Activated CD4-positive, alpha-beta T cell treated with anti-CD3 and anti-CD28 coated beads, Interleukin-2, amount 10 ng/mL, durations not matched to agents 7 days and 5 days (primary cell): ENCODE results near the gene KLF16. TPM values are rescaled to one million over a fixed set of nuclear protein-coding genes. Genes with fewer than 3 reads are reported as not detected.
A peak's percentile ranks its signal among the peaks of the same experiment; 100 is the strongest.

Experiments
- CTCF ChIA-PET: fragments of 350-600 bp; sonication (Branson Sonifier 250); formaldehyde crosslinking; loops from one replicate; lab custom pipeline; 2021; ENCODE audit warnings: antibody characterized with exemption; lab: Charles Lee
- POLR2A ChIA-PET: fragments of 350-600 bp; sonication (Branson Sonifier 250); formaldehyde crosslinking; loops from one replicate; lab custom pipeline; 2021; ENCODE audit warnings: antibody characterized with exemption; lab: Charles Lee
- DNase-seq: peaks from one replicate; pipeline ENCODE4 v3.0.0-alpha.2; 2020
- H3K27ac Mint-ChIP-seq: one replicate; pipeline ENCODE4 v1.8.0; 2021; ENCODE audit warnings: mild to moderate bottlenecking, moderate library complexity, mixed read lengths
- H3K27me3 Mint-ChIP-seq: one replicate; pipeline ENCODE4 v1.8.0; 2021; ENCODE audit warnings: mixed read lengths
- H3K36me3 Mint-ChIP-seq: one replicate; pipeline ENCODE4 v1.8.0; 2021; ENCODE audit warnings: low read depth, mixed read lengths
- H3K4me1 Mint-ChIP-seq: one replicate; pipeline ENCODE4 v1.8.0; 2021; ENCODE audit warnings: mixed read lengths
- H3K4me3 Mint-ChIP-seq: one replicate; pipeline ENCODE4 v1.8.0; 2021; ENCODE audit warnings: mild to moderate bottlenecking, moderate library complexity, mixed read lengths
- H3K9me3 Mint-ChIP-seq: one replicate; pipeline ENCODE4 v1.8.0; 2021; ENCODE audit warnings: mixed read lengths
- total RNA-seq, 2 experiments: library from RNA; stranded (reverse); gene quantifications; one replicate each; pipeline ENCODE4 v1.2.3, GENCODE V29; 2021

The KLF16 gene
- total RNA-seq, result 10 to 100 TPM; 24.0 to 25.5 TPM

DNA sequence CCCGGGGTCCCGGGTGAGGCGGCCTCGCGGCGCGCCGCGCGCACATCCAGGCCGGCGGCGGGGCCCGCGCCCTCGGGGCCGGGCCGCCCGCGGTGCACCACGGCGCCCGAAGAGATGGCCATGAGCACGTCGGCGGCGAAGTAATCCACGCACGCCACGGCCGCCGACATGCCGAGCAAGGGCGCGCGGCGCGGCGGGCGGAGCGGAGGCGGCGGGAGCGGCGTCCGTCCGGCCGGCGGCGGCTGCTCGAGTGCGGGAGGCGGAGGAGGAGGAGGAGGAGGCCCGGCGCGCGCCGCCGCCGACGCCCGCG lies at the start of gene KLF16:
TSS of gene KLF16 (minus strand) at position 252 of the 310 bp plus-strand sequence. CDS start at position 170, 82 bp downstream.
- ChIA-PET CTCF (no interaction called here), POLR2A (no interaction called here)
- Mint-ChIP-seq H3K27ac (peak within 1 kb of the TSS; percentile 95), H3K9me3 (no peaks in the 10 kb centered on the region), H3K27me3 (no peaks in the 10 kb centered on the region), H3K4me1 (peaks cover 55% of the 10 kb centered on the region), H3K36me3 (peaks cover 5% of the 10 kb centered on the region), H3K4me3 (peak within 1 kb of the TSS; percentile 94)
- no peak for DNase-seq

GRCh38 chr19:1912760-1913505 lies 49.6 kb upstream of the KLF16 start:
- Mint-ChIP-seq H3K4me1 (peaks cover 19% of the 10 kb centered on the region), H3K27ac (no peak overlapping the region), H3K36me3 (peaks cover 8% of the 10 kb centered on the region), H3K27me3 (no peaks in the 10 kb centered on the region), H3K9me3 (no peaks in the 10 kb centered on the region), H3K4me3 (no peak overlapping the region)
- ChIA-PET CTCF (no interaction called here), POLR2A (no interaction called here)
- DNase-seq, result no peak

DNA sequence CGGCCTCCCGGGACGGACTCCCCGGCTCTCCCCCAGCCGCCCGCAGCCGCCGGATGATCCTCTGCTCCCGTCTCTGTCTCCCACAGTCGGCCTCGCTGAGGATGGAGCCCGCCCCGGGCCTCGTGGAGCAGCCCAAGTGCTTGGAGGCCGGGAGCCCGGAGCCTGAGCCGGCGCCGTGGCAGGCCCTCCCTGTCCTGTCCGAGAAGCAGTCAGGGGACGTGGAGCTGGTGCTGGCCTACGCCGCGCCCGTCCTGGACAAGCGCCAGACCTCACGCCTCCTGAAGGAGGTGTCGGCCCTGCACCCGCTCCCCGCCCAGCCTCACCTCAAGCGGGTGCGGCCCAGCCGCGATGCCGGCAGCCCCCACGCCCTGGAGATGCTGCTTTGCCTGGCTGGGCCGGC lies 48.6 kb upstream of the KLF16 start:
- Mint-ChIP-seq H3K27me3 (no peaks in the 10 kb centered on the region), H3K9me3 (no peaks in the 10 kb centered on the region), H3K36me3 (peaks cover 10% of the 10 kb centered on the region), H3K27ac (no peak overlapping the region), H3K4me1 (peaks cover 21% of the 10 kb centered on the region), H3K4me3 (no peak overlapping the region)
- ChIA-PET POLR2A (no interaction called here), CTCF (no interaction called here)
- DNase-seq, result no peak

- Mint-ChIP-seq H3K4me3 (no peak overlapping the region), H3K27ac (peak overlapping the region; percentile 72), H3K36me3 (peaks cover 10% of the 10 kb centered on the region), H3K27me3 (no peaks in the 10 kb centered on the region), H3K9me3 (no peaks in the 10 kb centered on the region), H3K4me1 (peaks cover 24% of the 10 kb centered on the region)
- POLR2A ChIA-PET, result no interaction called here
- CTCF ChIA-PET, result interaction anchor here (1.1 kb wide), 1 partner anchor 121 kb away, joined by 7 read pairs; no protein-coding TSS in a partner anchor
- DNase-seq, result no peak
Measured at GRCh38 chr19:1911098-1911497, 47.7 kb upstream of the KLF16 start.

DNA sequence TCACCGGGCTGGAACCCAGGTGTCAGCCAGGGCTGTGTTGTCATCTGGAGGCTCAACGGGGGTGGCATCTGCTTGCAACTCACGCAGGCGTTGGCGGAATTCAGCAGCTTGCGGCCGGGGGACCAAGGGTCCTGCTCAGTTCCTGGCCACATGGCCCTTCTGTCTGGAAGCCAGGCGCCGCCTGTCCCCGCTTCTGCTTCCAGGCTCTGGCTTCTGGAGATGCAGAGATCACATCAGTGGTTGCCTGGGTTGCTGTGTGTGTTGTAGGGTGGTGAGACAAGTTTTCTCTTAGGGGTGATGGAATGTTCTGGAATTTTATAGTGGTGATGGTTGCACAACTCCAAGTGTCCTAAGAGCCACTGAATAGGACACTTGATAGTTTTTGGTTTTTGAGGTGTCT lies 46.8 kb upstream of the KLF16 start:
- no peaks in the 10 kb centered on the region for H3K9me3 Mint-ChIP-seq
- peaks cover 29% of the 10 kb centered on the region for H3K4me1 Mint-ChIP-seq
- no peak for DNase-seq
- peak overlapping the region; percentile 58 for H3K27ac Mint-ChIP-seq
- peaks cover 14% of the 10 kb centered on the region for H3K36me3 Mint-ChIP-seq
- CTCF ChIA-PET, result interaction anchor here (1.1 to 1.7 kb wide), 2 partner anchors 13 to 122 kb away, joined by 7 read pairs; no protein-coding TSS in a partner anchor
- POLR2A ChIA-PET, result no interaction called here
- H3K27me3 Mint-ChIP-seq, result no peaks in the 10 kb centered on the region
- no peak overlapping the region for H3K4me3 Mint-ChIP-seq

DNA sequence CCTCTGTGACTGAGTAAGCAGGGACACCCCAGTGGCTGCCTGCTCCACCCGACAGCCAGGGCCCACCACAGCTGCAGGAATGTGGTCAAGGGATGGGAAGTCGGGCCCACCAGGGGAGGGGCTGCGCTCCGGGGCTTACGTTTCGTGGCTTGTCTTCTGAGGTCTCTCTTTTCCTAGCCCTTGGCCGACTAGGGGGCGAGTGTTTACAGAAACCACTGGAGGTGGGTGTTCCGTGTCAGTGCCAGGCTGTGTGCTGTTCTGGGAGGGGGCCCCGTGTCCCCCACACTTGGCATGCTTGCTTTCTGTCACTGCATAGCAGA lies 46.3 kb upstream of the KLF16 start:
- POLR2A ChIA-PET, result no interaction called here
- DNase-seq, result no peak
- Mint-ChIP-seq H3K4me3 (no peak overlapping the region), H3K27me3 (no peaks in the 10 kb centered on the region), H3K9me3 (no peaks in the 10 kb centered on the region), H3K36me3 (peaks cover 14% of the 10 kb centered on the region), H3K27ac (peak overlapping the region; percentile 9), H3K4me1 (peaks cover 31% of the 10 kb centered on the region)
- CTCF ChIA-PET, result interaction anchor here (1.7 kb wide), 1 partner anchor 12 kb away, joined by 7 read pairs; no protein-coding TSS in a partner anchor

DNA sequence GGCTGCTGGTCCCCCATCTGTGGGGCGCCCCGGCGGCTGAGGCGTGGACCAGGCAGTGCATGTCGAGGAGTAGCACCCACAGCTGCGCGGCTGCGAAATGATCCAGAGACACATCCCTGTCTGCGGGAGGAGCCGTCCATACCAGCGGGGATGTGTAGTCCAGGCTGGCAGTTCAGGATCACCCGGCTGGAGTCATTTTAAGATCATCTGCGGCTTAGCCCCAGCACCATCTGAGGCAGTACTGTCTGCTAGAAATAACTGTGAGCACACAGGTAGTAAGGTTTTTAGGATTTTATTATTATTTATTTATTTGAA lies 44.9 kb upstream of the KLF16 start:
- Mint-ChIP-seq H3K27me3 (no peaks in the 10 kb centered on the region), H3K9me3 (no peaks in the 10 kb centered on the region), H3K27ac (no peak overlapping the region), H3K36me3 (peaks cover 13% of the 10 kb centered on the region), H3K4me1 (peaks cover 44% of the 10 kb centered on the region), H3K4me3 (no peak overlapping the region)
- no peak for DNase-seq
- POLR2A ChIA-PET, result no interaction called here
- CTCF ChIA-PET, result interaction anchor here (1.2 to 1.7 kb wide), 2 partner anchors 11 kb away, joined by 4 to 7 read pairs; no protein-coding TSS in a partner anchor

GRCh38 chr19:1907563-1908363 lies 44.4 kb upstream of the KLF16 start:
- Mint-ChIP-seq H3K27me3 (no peaks in the 10 kb centered on the region), H3K4me3 (no peak overlapping the region), H3K27ac (no peak overlapping the region), H3K36me3 (peaks cover 9% of the 10 kb centered on the region), H3K4me1 (peaks cover 49% of the 10 kb centered on the region), H3K9me3 (no peaks in the 10 kb centered on the region)
- ChIA-PET CTCF (interaction anchor here (1.0 kb wide), 1 partner anchor 13 kb away, joined by 3 read pairs; no protein-coding TSS in a partner anchor), POLR2A (no interaction called here)
- DNase-seq, result no peak

GRCh38 chr19:1906985-1907562 lies 43.7 kb upstream of the KLF16 start:
- H3K27me3 Mint-ChIP-seq, result no peaks in the 10 kb centered on the region
- CTCF ChIA-PET, result interaction anchor here (1.0 kb wide), 1 partner anchor 14 kb away, joined by 3 read pairs; no protein-coding TSS in a partner anchor
- POLR2A ChIA-PET, result no interaction called here
- H3K36me3 Mint-ChIP-seq, result peaks cover 8% of the 10 kb centered on the region
- no peak for DNase-seq
- peak overlapping the region; percentile 17 for H3K4me3 Mint-ChIP-seq
- H3K27ac Mint-ChIP-seq, result peak overlapping the region; percentile 31
- peaks cover 51% of the 10 kb centered on the region for H3K4me1 Mint-ChIP-seq
- H3K9me3 Mint-ChIP-seq, result no peaks in the 10 kb centered on the region

DNA sequence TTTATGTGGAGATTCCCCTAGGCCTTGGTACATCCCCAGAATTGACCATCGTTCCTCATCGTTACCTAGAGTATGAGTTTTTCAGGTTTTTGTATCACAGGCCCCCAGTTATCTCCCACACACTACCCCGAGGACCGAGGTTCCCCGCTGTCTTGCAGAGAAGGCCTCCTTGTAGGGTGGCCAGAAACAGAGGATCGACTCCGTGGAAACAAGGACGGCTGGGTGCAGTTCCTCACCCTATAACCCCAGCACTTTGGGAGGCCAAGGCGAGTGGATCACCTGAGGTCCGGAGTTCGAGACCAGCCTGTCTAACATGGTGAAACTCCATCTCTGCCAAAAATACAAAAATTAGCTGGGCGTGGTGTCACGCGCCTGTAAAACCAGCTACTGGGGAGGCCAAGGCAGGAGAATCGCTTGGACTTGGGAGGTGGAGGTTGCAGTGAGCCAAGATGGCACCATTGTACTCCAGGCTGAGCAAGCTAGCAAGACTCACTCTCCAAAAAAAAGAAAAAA lies 42.5 kb upstream of the KLF16 start:
- Mint-ChIP-seq H3K9me3 (no peaks in the 10 kb centered on the region), H3K4me3 (peak overlapping the region; percentile 81), H3K36me3 (peaks cover 8% of the 10 kb centered on the region), H3K27ac (peak overlapping the region; percentile 88), H3K4me1 (peaks cover 53% of the 10 kb centered on the region), H3K27me3 (no peaks in the 10 kb centered on the region)
- POLR2A ChIA-PET, result no interaction called here
- CTCF ChIA-PET, result interaction anchor here (0.6 to 1.5 kb wide), 4 partner anchors 8 to 1369 kb away, joined by 3 to 5 read pairs (median 4); no protein-coding TSS in a partner anchor
- DNase-seq, result no peak

DNA sequence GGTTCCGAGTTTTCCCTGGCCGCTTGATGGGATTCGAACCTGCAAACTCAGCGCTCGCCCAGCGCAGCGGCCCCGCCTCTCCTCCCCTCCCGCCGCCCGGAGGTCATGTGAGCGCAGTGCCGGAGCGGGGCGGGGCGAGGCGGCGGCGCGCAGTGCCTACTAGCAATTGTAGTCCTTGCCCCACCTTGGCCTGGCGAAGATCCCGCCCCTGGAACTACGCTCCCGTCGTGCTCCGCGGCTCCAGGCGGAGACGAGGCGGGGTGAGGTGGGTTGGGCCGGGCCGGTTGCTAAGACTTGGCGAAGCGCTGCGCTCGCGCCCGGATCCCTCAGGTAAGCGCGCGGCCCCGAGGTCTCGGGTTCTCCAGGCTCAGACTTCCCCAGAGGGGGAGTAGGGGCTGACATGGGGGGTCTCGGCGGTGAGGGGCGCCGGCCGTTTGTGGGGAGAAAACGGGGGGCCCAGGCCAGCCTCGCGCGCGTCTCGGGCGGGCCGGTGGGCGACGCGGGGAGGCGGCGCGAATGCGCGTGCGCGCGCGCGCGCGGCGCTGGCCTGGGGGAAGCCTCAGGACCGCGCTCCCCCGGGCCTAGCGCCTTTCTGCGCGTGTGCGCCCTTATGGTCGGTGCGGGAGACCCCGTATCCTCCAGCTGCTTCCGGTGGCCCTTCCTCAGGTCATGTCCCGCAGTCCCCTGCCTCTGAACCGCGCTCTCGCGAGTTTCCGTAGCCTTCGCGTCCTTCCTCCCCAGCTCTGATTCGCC lies 41.9 kb upstream of the KLF16 start, which contains the start of the genes ADAT3 and SCAMP4:
TSS of gene ADAT3 (plus strand) at position 290 of the 753 bp plus-strand sequence. CDS start 6,649 bp downstream, outside the sequence.
TSS of gene SCAMP4 (plus strand) at position 290 of the 753 bp plus-strand sequence. CDS start 9,621 bp downstream, outside the sequence.
- ChIA-PET CTCF (interaction anchor here (0.9 to 1.5 kb wide), 3 partner anchors 8 to 39 kb away, joined by 3 to 5 read pairs (median 4); no protein-coding TSS in a partner anchor), POLR2A (no interaction called here)
- peak within 1 kb of the TSS; percentile 88 for H3K27ac Mint-ChIP-seq
- H3K9me3 Mint-ChIP-seq, result no peaks in the 10 kb centered on the region
- peak within 1 kb of the TSS; percentile 81 for H3K4me3 Mint-ChIP-seq
- peaks cover 7% of the 10 kb centered on the region for H3K36me3 Mint-ChIP-seq
- no peaks in the 10 kb centered on the region for H3K27me3 Mint-ChIP-seq
- H3K4me1 Mint-ChIP-seq, result peaks cover 52% of the 10 kb centered on the region
- DNase-seq, result peak; percentile 99

- H3K4me1 Mint-ChIP-seq, result peaks cover 47% of the 10 kb centered on the region
- POLR2A ChIA-PET, result no interaction called here
- DNase-seq, result no peak
- H3K27ac Mint-ChIP-seq, result peak overlapping the region; percentile 83
- no peaks in the 10 kb centered on the region for H3K27me3 Mint-ChIP-seq
- no peaks in the 10 kb centered on the region for H3K9me3 Mint-ChIP-seq
- peak overlapping the region; percentile 81 for H3K4me3 Mint-ChIP-seq
- CTCF ChIA-PET, result interaction anchor here (1.2 kb wide), 1 partner anchor 148 kb away, joined by 4 read pairs; no protein-coding TSS in a partner anchor
- peaks cover 6% of the 10 kb centered on the region for H3K36me3 Mint-ChIP-seq
Measured at GRCh38 chr19:1904860-1905109, 41.4 kb upstream of the KLF16 start.
